Fibroblast of the aortic adventitia (primary cell): Measurements from ENCODE around the gene LONP2. TPM values are rescaled to one million over a fixed set of nuclear protein-coding genes. Genes with fewer than 3 reads are reported as not detected.

ENCODE experiments used
- DNase-seq: peaks from one replicate; pipeline ENCODE4 v3.0.0-alpha.2; 2010; ENCODE audit warnings: low read depth
- H3K4me3 ChIP-seq: 2 replicates; pipeline ENCODE4 v1.5.1; 2011; ENCODE audit warnings: low read depth, mild to moderate bottlenecking, control low read depth, low read length, moderate library complexity
- CTCF ChIP-seq: IDR thresholded peaks from 2 replicates; pipeline ENCODE4 v1.5.1; 2011; ENCODE audit warnings: mild to moderate bottlenecking, low read length, control low read depth, inconsistent platforms; ENCODE audit not compliant: insufficient read depth
- total RNA-seq: library from RNA; depleted of rRNA; stranded (reverse); fragments of >200 nt; gene quantifications from 2 replicates; pipeline ENCODE4 v1.2.3, GENCODE V29; 2012; ENCODE audit warnings: low replicate concordance

LONP2 gene
- total RNA-seq, 1 donor = 49.3 TPM

DNA sequence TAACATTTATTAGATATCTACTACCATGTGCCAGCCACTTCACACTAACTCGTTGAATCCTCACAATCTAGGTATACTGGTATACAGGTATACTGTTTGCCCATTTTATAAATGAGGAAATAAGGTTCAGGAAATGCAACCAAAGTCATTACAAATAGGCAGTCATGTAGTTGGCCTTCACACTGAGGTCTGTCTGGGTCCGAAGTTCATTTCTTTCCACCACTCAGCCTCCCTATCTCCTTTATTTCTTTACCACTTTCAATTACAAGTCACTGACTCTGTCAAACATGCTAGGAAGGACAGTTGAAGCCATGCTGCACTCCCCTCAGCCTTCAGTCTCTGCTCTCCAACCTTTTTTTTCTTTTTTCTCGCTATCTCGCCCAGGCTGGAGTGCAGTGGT, 161.8 kb downstream of the LONP2 start:
- DNase-seq = no peak
- no peak overlapping the region for H3K4me3 ChIP-seq
- TF ChIP-seq CTCF = no peak

Other genes with a start within 250 kb of the LONP2 start
- gene ABCC12, start 88.3 kb upstream of the LONP2 start, total RNA-seq = not detected in 2 replicates
- 0.09 and 2.0 TPM in 2 replicates for gene ABCC11, start 3.2 kb downstream of the LONP2 start, total RNA-seq
- gene SIAH1, start 141.1 kb downstream of the LONP2 start, total RNA-seq = 31.6 and 36.5 TPM in 2 replicates